Left lung (tissue), 10 donors: Measurements from ENCODE around the gene ARHGEF38. TPM values are rescaled to one million over a fixed set of nuclear protein-coding genes. Genes with fewer than 3 reads are reported as not detected.
A peak's percentile ranks its signal among the peaks of the same experiment; 100 is the strongest.

ENCODE experiments used
- ATAC-seq: fragments of 200-7000 bp; cut with Tn5 transposase; one replicate; pipeline ENCODE4 v1.9.1; 2020; ENCODE audit warnings: moderate library complexity
- DNase-seq, 4 donors: peaks; one replicate each; pipeline ENCODE4 v3.0.0-alpha.2; 2013 to 2020
- H3K27ac ChIP-seq, 2 donors: fragments of 200-600 bp; sonication (generic) in 1 of 2; one replicate each; pipeline versions ENCODE4 v1.5.0 to v1.8.0; 2020 to 2021
- H3K27me3 ChIP-seq, 2 donors: fragments of 200-600 bp; sonication (generic) in 1 of 2; one replicate each; pipeline versions ENCODE4 v1.5.0 to v1.8.0; 2020 to 2021
- H3K36me3 ChIP-seq, 2 donors: fragments of 200-600 bp; sonication (generic) in 1 of 2; one replicate each; pipeline versions ENCODE4 v1.5.0 to v1.8.0; 2020 to 2021
- H3K4me1 ChIP-seq, 2 donors: fragments of 200-600 bp; one replicate each; pipeline ENCODE4 v1.8.0; 2021
- H3K4me3 ChIP-seq, 2 donors: fragments of 200-600 bp; sonication (generic) in 1 of 2; one replicate each; pipeline versions ENCODE4 v1.5.0 to v1.8.0; 2020 to 2021; ENCODE audit warnings: mild to moderate bottlenecking in 1 of 2
- H3K9me3 ChIP-seq, 2 donors: fragments of 200-600 bp; sonication (generic) in 1 of 2; one replicate each; pipeline versions ENCODE4 v1.5.0 to v1.8.0; 2020 to 2021
- CTCF ChIP-seq, 2 donors: fragments of 200-600 bp; sonication (generic) in 1 of 2; IDR thresholded peaks; one replicate each; pipeline versions ENCODE4 v1.5.0 to v1.8.0; 2021; ENCODE audit warnings: antibody characterized with exemption in 2 of 2
- intact Hi-C, 2 donors: fragments of 100-400 bp; cut with DNase I; formaldehyde crosslinking; loops; one replicate each; pipeline versions ENCODE4 v1.11.2 to v1.14.2; 2022
- polyA plus RNA-seq, 6 donors: library from polyadenylated mRNA; unstranded; fragments of 120-200 nt; gene quantifications; one replicate each; pipeline ENCODE4 v1.2.1, GENCODE V29; 2013; ENCODE audit not compliant: insufficient read length in 6 of 6
- total RNA-seq, 2 donors: library from RNA; stranded (reverse); fragmentation: NEBNext Ultra II Directional; extraction: Animal tissue kit (Norgen Biotek cat#: 25700); gene quantifications; one replicate each; pipeline ENCODE4 v1.2.1, GENCODE V29; 2021
- donor health status: DM: no; HTN: yes; CAD: no.
- donor health status: DM: no; HTN: no; CAD: no.

ARHGEF38 gene
- total and polyA plus RNA-seq, 8 donors = 5.0 to 12.1 (median 8.4) TPM

- no peak overlapping the region for H3K4me3 ChIP-seq
- H3K36me3 ChIP-seq = no peaks in the 10 kb centered on the region
- H3K4me1 ChIP-seq = peaks cover 6 to 8% of the 10 kb centered on the region in 2 donors
- H3K9me3 ChIP-seq = no peaks in the 10 kb centered on the region
- no peak for ATAC-seq
- intact Hi-C loops = no loop called here
- H3K27ac ChIP-seq = no peak overlapping the region
- H3K27me3 ChIP-seq = no peaks in the 10 kb centered on the region
- no peak for DNase-seq
- no peak for TF ChIP-seq CTCF (IDR thresholded peaks at IDR 0.05)
Measured at GRCh38 chr4:105625214-105625613, 72.8 kb downstream of the ARHGEF38 start.

- Histone ChIP-seq H3K4me1 (peaks cover 6 to 7% of the 10 kb centered on the region in 2 donors), H3K27me3 (no peaks in the 10 kb centered on the region), H3K36me3 (no peaks in the 10 kb centered on the region), H3K9me3 (no peaks in the 10 kb centered on the region), H3K4me3 (no peak overlapping the region), H3K27ac (no peak overlapping the region)
- no peak for DNase-seq
- intact Hi-C loops = no loop called here
- peak; percentile 7 for ATAC-seq
- TF ChIP-seq CTCF (IDR thresholded peaks at IDR 0.05) = no peak
Measured at GRCh38 chr4:105626846-105627245, 74.4 kb downstream of the ARHGEF38 start.

GRCh38 chr4:105627620-105628019 is 75.2 kb downstream of the ARHGEF38 start:
- peaks cover 6 to 7% of the 10 kb centered on the region in 2 donors for H3K4me1 ChIP-seq
- intact Hi-C loops = no loop called here
- no peaks in the 10 kb centered on the region for H3K36me3 ChIP-seq
- no peaks in the 10 kb centered on the region for H3K27me3 ChIP-seq
- no peak for TF ChIP-seq CTCF (IDR thresholded peaks at IDR 0.05)
- no peak for ATAC-seq
- no peak for DNase-seq
- H3K4me3 ChIP-seq = no peak overlapping the region
- H3K9me3 ChIP-seq = no peaks in the 10 kb centered on the region
- no peak overlapping the region for H3K27ac ChIP-seq

GRCh38 chr4:105630670-105631655 is 78.5 kb downstream of the ARHGEF38 start:
- no peak for TF ChIP-seq CTCF (IDR thresholded peaks at IDR 0.05)
- H3K27ac ChIP-seq = no peak overlapping the region
- no peak for ATAC-seq
- no peak overlapping the region for H3K4me3 ChIP-seq
- no peak for DNase-seq
- H3K36me3 ChIP-seq = no peaks in the 10 kb centered on the region
- no peaks in the 10 kb centered on the region for H3K9me3 ChIP-seq
- no peaks in the 10 kb centered on the region for H3K27me3 ChIP-seq
- intact Hi-C loops = no loop called here
- H3K4me1 ChIP-seq = peaks cover 0 to 14% of the 10 kb centered on the region in 2 donors

GRCh38 chr4:105631818-105632400 is 79.5 kb downstream of the ARHGEF38 start:
- ATAC-seq (no peak), DNase-seq (no peak)
- Histone ChIP-seq H3K9me3 (no peaks in the 10 kb centered on the region), H3K36me3 (no peaks in the 10 kb centered on the region), H3K4me3 (no peak overlapping the region), H3K27me3 (no peaks in the 10 kb centered on the region), H3K4me1 (peaks cover 0 to 14% of the 10 kb centered on the region in 2 donors), H3K27ac (no peak overlapping the region)
- no peak for TF ChIP-seq CTCF (IDR thresholded peaks at IDR 0.05)
- intact Hi-C loops = no loop called here
